ENCODE results near the gene FSHR. TPM values are rescaled to one million over a fixed set of nuclear protein-coding genes. Genes with fewer than 3 reads are reported as not detected.

FSHR gene
- total RNA-seq, 4 donors from 2014 or later = not detected

DNA sequence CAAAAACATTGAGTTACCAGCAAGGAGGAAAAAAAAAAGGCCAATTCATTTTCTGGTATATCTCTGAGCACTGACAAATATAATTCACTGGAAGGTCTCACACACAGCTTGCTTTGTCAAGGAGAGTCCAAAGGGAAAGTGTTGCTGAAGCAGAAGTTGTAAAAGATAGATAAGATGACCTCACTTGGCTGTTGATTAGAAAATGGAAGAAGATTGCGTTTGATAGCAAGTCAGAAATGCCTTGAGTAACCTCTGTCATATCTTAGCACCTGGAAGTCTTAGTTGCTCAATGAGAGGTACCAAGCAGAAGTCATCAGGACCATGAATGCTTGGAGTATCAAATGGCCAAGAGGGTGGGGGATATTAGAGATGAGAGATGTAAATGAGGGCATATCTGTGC is 105.2 kb downstream of the FSHR start:
- TF ChIP-seq POLR2A (IDR thresholded peaks at IDR 0.05) (no peak), EP300 (IDR thresholded peaks at IDR 0.05) (no peak)
- TF ChIP-seq, protein P1, sequence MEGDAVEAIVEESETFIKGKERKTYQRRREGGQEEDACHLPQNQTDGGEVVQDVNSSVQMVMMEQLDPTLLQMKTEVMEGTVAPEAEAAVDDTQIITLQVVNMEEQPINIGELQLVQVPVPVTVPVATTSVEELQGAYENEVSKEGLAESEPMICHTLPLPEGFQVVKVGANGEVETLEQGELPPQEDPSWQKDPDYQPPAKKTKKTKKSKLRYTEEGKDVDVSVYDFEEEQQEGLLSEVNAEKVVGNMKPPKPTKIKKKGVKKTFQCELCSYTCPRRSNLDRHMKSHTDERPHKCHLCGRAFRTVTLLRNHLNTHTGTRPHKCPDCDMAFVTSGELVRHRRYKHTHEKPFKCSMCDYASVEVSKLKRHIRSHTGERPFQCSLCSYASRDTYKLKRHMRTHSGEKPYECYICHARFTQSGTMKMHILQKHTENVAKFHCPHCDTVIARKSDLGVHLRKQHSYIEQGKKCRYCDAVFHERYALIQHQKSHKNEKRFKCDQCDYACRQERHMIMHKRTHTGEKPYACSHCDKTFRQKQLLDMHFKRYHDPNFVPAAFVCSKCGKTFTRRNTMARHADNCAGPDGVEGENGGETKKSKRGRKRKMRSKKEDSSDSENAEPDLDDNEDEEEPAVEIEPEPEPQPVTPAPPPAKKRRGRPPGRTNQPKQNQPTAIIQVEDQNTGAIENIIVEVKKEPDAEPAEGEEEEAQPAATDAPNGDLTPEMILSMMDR (IDR thresholded peaks at IDR 0.05) = no peak
- no peaks in the 10 kb centered on the region for H3K4me1 ChIP-seq
- H3K36me3 ChIP-seq = no peaks in the 10 kb centered on the region
- H3K9me3 ChIP-seq = peaks cover 0 to under 1% (median 0%) of the 10 kb centered on the region in 4 donors
- 64 to 69% methylated on average over 1 of the region's 1 CpG for WGBS, 2 donors
- DNase-seq (ENCODE audit: low spot score in 2 of 2) = no peak
- H3K4me3 ChIP-seq = no peak overlapping the region
- H3K27ac ChIP-seq = no peak overlapping the region
- no peaks in the 10 kb centered on the region for H3K27me3 ChIP-seq

- H3K27ac ChIP-seq = no peak overlapping the region
- no peaks in the 10 kb centered on the region for H3K9me3 ChIP-seq
- H3K27me3 ChIP-seq = no peaks in the 10 kb centered on the region
- no peaks in the 10 kb centered on the region for H3K4me1 ChIP-seq
- TF ChIP-seq EP300 (IDR thresholded peaks at IDR 0.05) (no peak), POLR2A (IDR thresholded peaks at IDR 0.05) (no peak)
- TF ChIP-seq, protein P1 (IDR thresholded peaks at IDR 0.05) = no peak
- H3K4me3 ChIP-seq = no peak overlapping the region
- 67 to 76% methylated on average over 1 of the region's 1 CpG for WGBS, 2 donors
- no peak for DNase-seq (ENCODE audit: low spot score in 2 of 2)
- H3K36me3 ChIP-seq = no peaks in the 10 kb centered on the region
Observed at GRCh38 chr2:49045083-49045482, 109.2 kb downstream of the FSHR start.

DNA sequence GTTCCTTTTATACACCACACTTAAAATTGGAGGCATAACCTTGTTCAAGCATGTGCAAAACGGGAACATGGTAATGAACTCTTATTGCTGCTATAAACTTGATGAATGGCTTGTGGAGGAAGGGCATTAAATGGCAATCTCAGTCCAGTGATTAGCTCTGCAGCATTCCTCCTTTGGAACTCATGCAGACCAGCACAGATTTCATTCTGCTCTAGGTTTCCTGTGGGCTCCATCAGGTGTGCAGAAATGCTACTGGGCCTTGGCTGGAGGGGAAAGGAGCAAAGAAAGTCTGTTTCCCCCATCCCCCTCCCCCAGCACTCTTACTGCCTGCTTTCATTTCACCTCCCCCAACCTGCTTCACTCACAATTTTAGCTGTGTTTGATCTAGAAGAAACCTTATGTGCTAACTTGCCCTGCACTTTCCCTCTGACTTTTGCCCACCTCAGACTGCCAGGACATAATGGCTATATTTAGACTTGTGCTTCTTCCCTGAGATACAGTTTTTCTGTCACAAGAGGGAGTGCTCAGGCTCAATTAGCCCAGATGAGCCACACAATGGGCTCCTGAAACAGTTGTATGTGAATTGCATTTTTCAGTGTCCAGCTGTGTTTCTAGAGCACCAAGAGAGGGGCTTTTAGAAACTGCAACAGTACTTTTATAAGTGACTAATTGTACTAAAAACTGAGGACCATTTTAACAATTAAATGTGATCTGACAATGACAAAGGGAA is 109.8 kb downstream of the FSHR start:
- no peaks in the 10 kb centered on the region for H3K27me3 ChIP-seq
- no peak overlapping the region for H3K27ac ChIP-seq
- H3K4me1 ChIP-seq = no peaks in the 10 kb centered on the region
- WGBS, 2 donors = 26 to 30% methylated on average over 1 of the region's 1 CpG
- no peaks in the 10 kb centered on the region for H3K9me3 ChIP-seq
- H3K36me3 ChIP-seq = no peaks in the 10 kb centered on the region
- no peak for DNase-seq (ENCODE audit: low spot score in 2 of 2)
- TF ChIP-seq EP300 (IDR thresholded peaks at IDR 0.05) = no peak
- TF ChIP-seq, protein P1 (IDR thresholded peaks at IDR 0.05) = no peak
- TF ChIP-seq POLR2A (IDR thresholded peaks at IDR 0.05) = no peak
- no peak overlapping the region for H3K4me3 ChIP-seq

GRCh38 chr2:49043405-49043982 is 110.8 kb downstream of the FSHR start:
- no peaks in the 10 kb centered on the region for H3K36me3 ChIP-seq
- no peak for TF ChIP-seq POLR2A (IDR thresholded peaks at IDR 0.05)
- no peak overlapping the region for H3K27ac ChIP-seq
- H3K4me1 ChIP-seq = no peaks in the 10 kb centered on the region
- no peaks in the 10 kb centered on the region for H3K27me3 ChIP-seq
- H3K4me3 ChIP-seq = no peak overlapping the region
- no peaks in the 10 kb centered on the region for H3K9me3 ChIP-seq
- no peak for DNase-seq (ENCODE audit: low spot score in 2 of 2)
- 73 to 76% methylated on average over 5 of the region's 5 CpGs for WGBS, 2 donors

GRCh38 chr2:49042488-49042887 is 111.8 kb downstream of the FSHR start:
- H3K4me3 ChIP-seq = no peak overlapping the region
- DNase-seq (ENCODE audit: low spot score in 2 of 2) = no peak
- H3K36me3 ChIP-seq = no peaks in the 10 kb centered on the region
- H3K27ac ChIP-seq = no peak overlapping the region
- no peaks in the 10 kb centered on the region for H3K4me1 ChIP-seq
- WGBS, 2 donors = 24 to 48% methylated on average over 1 of the region's 1 CpG
- TF ChIP-seq EP300 (IDR thresholded peaks at IDR 0.05) = no peak
- TF ChIP-seq POLR2A (IDR thresholded peaks at IDR 0.05) = no peak
- TF ChIP-seq, protein P1 (IDR thresholded peaks at IDR 0.05) = no peak
- no peaks in the 10 kb centered on the region for H3K9me3 ChIP-seq
- H3K27me3 ChIP-seq = no peaks in the 10 kb centered on the region
